Left forelimb (tissue), 1 donor: ENCODE results near the gene TRIM62.

Source experiments
- DNase-seq: peaks from one replicate; pipeline ENCODE4 v3.0.0-alpha.2; 2018; ENCODE audit warnings: low spot score

TRIM62 gene

GRCh38 chr1:33181921-33182341 is at the start of gene TRIM62:
TRIM62 (minus strand) TSS chr1:33182043; CDS start chr1:33181432, 611 bp downstream.
- DNase-seq: peak; percentile 94

- no peak for DNase-seq
Observed at GRCh38 chr1:33231166-33231565, 49.3 kb upstream of the TRIM62 start.

GRCh38 chr1:33228935-33229487 is 47.2 kb upstream of the TRIM62 start:
- no peak for DNase-seq

- DNase-seq: no peak
Observed at GRCh38 chr1:33225586-33225985, 43.7 kb upstream of the TRIM62 start.

GRCh38 chr1:33224166-33224707 is 42.4 kb upstream of the TRIM62 start:
- no peak for DNase-seq

GRCh38 chr1:33222381-33222780 is 40.5 kb upstream of the TRIM62 start:
- DNase-seq: no peak

GRCh38 chr1:33221385-33221758 is 39.5 kb upstream of the TRIM62 start:
- DNase-seq: no peak

- DNase-seq: no peak
Observed at GRCh38 chr1:33220676-33221384, 39.0 kb upstream of the TRIM62 start.

GRCh38 chr1:33219886-33220661 is 38.2 kb upstream of the TRIM62 start:
- DNase-seq: no peak

- no peak for DNase-seq
Observed at GRCh38 chr1:33211972-33212371, 30.1 kb upstream of the TRIM62 start.

- no peak for DNase-seq
Observed at GRCh38 chr1:33206340-33206739, 24.5 kb upstream of the TRIM62 start.

- no peak for DNase-seq
Observed at GRCh38 chr1:33195556-33195955, 13.7 kb upstream of the TRIM62 start.

- DNase-seq: no peak
Observed at GRCh38 chr1:33191731-33192275, 10.0 kb upstream of the TRIM62 start.

GRCh38 chr1:33190701-33191100 is 8.9 kb upstream of the TRIM62 start:
- no peak for DNase-seq

- DNase-seq: no peak
Observed at GRCh38 chr1:33188572-33189275, 6.9 kb upstream of the TRIM62 start.

GRCh38 chr1:33186936-33187335 is 5.1 kb upstream of the TRIM62 start:
- no peak for DNase-seq

- DNase-seq: no peak
Observed at GRCh38 chr1:33185541-33185940, 3.7 kb upstream of the TRIM62 start.

- DNase-seq: no peak
Observed at GRCh38 chr1:33183306-33183705, 1.5 kb upstream of the TRIM62 start.

GRCh38 chr1:33182896-33183295 is 1.1 kb upstream of the TRIM62 start:
- DNase-seq: no peak

- peak; percentile 87 for DNase-seq
Observed at GRCh38 chr1:33182401-33182841, 578 bp upstream of the TRIM62 start.

- DNase-seq: peak; percentile 90
Observed at GRCh38 chr1:33180911-33181890, 642 bp downstream of the TRIM62 start.
